Neutrophil (primary cell): ENCODE measurements around the gene TARS3.

Source experiments
- H3K27ac ChIP-seq: fragments of 200-600 bp; sonication (generic); 2 replicates; pipeline ENCODE4 v1.5.1; 2016; ENCODE audit warnings: mild to moderate bottlenecking, moderate library complexity
- H3K27me3 ChIP-seq: fragments of 200-600 bp; sonication (generic); 2 replicates; pipeline ENCODE4 v1.6.0; 2016; ENCODE audit warnings: mild to moderate bottlenecking
- H3K36me3 ChIP-seq: fragments of 200-600 bp; sonication (generic); 2 replicates; pipeline ENCODE4 v1.5.1; 2017
- H3K4me1 ChIP-seq, 2 experiments: fragments of 200-600 bp in 1 of 2; sonication (generic) in 1 of 2; 1 replicate in 1 of 2; 2 replicates in 1 of 2; pipeline versions ENCODE4 v1.5.1 to v1.6.1; 2013 to 2016; ENCODE audit warnings: low read depth in 1 of 2, low read length in 1 of 2, mild to moderate bottlenecking in 1 of 2, moderate library complexity in 1 of 2; ENCODE audit not compliant: control insufficient read depth in 1 of 2, insufficient read depth in 1 of 2
- H3K4me3 ChIP-seq, 2 experiments: fragments of 200-600 bp in 1 of 2; sonication (generic) in 1 of 2; 1 replicate in 1 of 2; 2 replicates in 1 of 2; pipeline ENCODE4 v1.5.1; 2013 to 2016; ENCODE audit warnings: low read depth in 1 of 2, low read length in 1 of 2, mild to moderate bottlenecking in 1 of 2, moderate library complexity in 1 of 2
- H3K9me3 ChIP-seq: fragments of 200-600 bp; sonication (generic); 2 replicates; pipeline ENCODE4 v1.5.1; 2016
- CTCF ChIP-seq: fragments of 200-600 bp; sonication (generic); IDR thresholded peaks from 2 replicates; pipeline ENCODE4 v1.5.1; 2016; ENCODE audit warnings: antibody characterized with exemption

The TARS3 gene

GRCh38 chr15:101669744-101670143 is 54.5 kb downstream of the TARS3 start:
- no peaks in the 10 kb centered on the region for H3K4me1 ChIP-seq
- TF ChIP-seq CTCF: no peak
- H3K27ac ChIP-seq: no peak overlapping the region
- H3K36me3 ChIP-seq: no peaks in the 10 kb centered on the region
- H3K9me3 ChIP-seq: no peaks in the 10 kb centered on the region
- H3K27me3 ChIP-seq: no peaks in the 10 kb centered on the region
- no peak overlapping the region for H3K4me3 ChIP-seq

- H3K9me3 ChIP-seq: no peaks in the 10 kb centered on the region
- H3K4me1 ChIP-seq: no peaks in the 10 kb centered on the region
- H3K36me3 ChIP-seq: no peaks in the 10 kb centered on the region
- no peak overlapping the region for H3K4me3 ChIP-seq
- no peak overlapping the region for H3K27ac ChIP-seq
- TF ChIP-seq CTCF: no peak
- no peaks in the 10 kb centered on the region for H3K27me3 ChIP-seq
Measured at GRCh38 chr15:101667881-101668280, 56.4 kb downstream of the TARS3 start.

GRCh38 chr15:101664303-101664913 is 59.9 kb downstream of the TARS3 start:
- no peaks in the 10 kb centered on the region for H3K4me1 ChIP-seq
- H3K4me3 ChIP-seq: no peak overlapping the region
- TF ChIP-seq CTCF: no peak

GRCh38 chr15:101662203-101662602 is 62.1 kb downstream of the TARS3 start:
- no peak for TF ChIP-seq CTCF
- Histone ChIP-seq H3K27me3 (no peaks in the 10 kb centered on the region), H3K27ac (no peak overlapping the region), H3K36me3 (no peaks in the 10 kb centered on the region), H3K4me1 (no peaks in the 10 kb centered on the region), H3K4me3 (no peak overlapping the region), H3K9me3 (no peaks in the 10 kb centered on the region)

More at GRCh38 chr15:101664303-101664913, 59.9 kb downstream of the TARS3 start:
- Histone ChIP-seq H3K36me3 (no peaks in the 10 kb centered on the region), H3K9me3 (no peaks in the 10 kb centered on the region), H3K27ac (no peak overlapping the region), H3K27me3 (no peaks in the 10 kb centered on the region)

GRCh38 chr15:101660005-101660404 is 64.3 kb downstream of the TARS3 start:
- TF ChIP-seq CTCF: no peak
- H3K27ac ChIP-seq: no peak overlapping the region
- no peaks in the 10 kb centered on the region for H3K36me3 ChIP-seq
- H3K9me3 ChIP-seq: no peaks in the 10 kb centered on the region
- H3K4me3 ChIP-seq: no peak overlapping the region
- no peaks in the 10 kb centered on the region for H3K4me1 ChIP-seq
- H3K27me3 ChIP-seq: no peaks in the 10 kb centered on the region
